Stimulated activated CD4-positive, alpha-beta T cell treated with anti-CD3 and anti-CD28 coated beads, Interleukin-12 subunit alpha, Interleukin-12 subunit beta, amount 100 ng/mL, for 48 hours (primary cell): ENCODE data around the gene THAP4.

Source experiments
- DNase-seq, 3 donors: peaks; one replicate each; pipeline ENCODE4 v3.0.0-alpha.2; 2020; ENCODE audit warnings: low read depth in 2 of 3, low spot score in 1 of 3

Gene THAP4

GRCh38 chr2:241550616-241551580 lies 86.1 kb downstream of the THAP4 start:
- DNase-seq = no peak

- no peak for DNase-seq
Observed at GRCh38 chr2:241548451-241548835, 88.5 kb downstream of the THAP4 start.

- DNase-seq = no peak
Observed at GRCh38 chr2:241547781-241548450, 89.0 kb downstream of the THAP4 start.

GRCh38 chr2:241546771-241547498 lies 90.0 kb downstream of the THAP4 start:
- no peak for DNase-seq

GRCh38 chr2:241545523-241546473 lies 91.2 kb downstream of the THAP4 start:
- DNase-seq = no peak

GRCh38 chr2:241545106-241545505 lies 91.9 kb downstream of the THAP4 start:
- DNase-seq = no peak

- DNase-seq = no peak
Observed at GRCh38 chr2:241542278-241542605, 94.7 kb downstream of the THAP4 start.

GRCh38 chr2:241541564-241542277 lies 95.2 kb downstream of the THAP4 start:
- DNase-seq = no peak

- peak; percentile 58 to 72 (median 66) for DNase-seq
Observed at GRCh38 chr2:241540771-241541561, 96.0 kb downstream of the THAP4 start.

GRCh38 chr2:241540401-241540770 lies 96.6 kb downstream of the THAP4 start:
- DNase-seq = no peak

GRCh38 chr2:241539616-241540374 lies 97.2 kb downstream of the THAP4 start:
- no peak for DNase-seq

- no peak for DNase-seq
Observed at GRCh38 chr2:241538838-241539615, 97.9 kb downstream of the THAP4 start.

GRCh38 chr2:241535871-241536655 lies 100.9 kb downstream of the THAP4 start:
- no peak for DNase-seq

GRCh38 chr2:241534701-241535375 lies 102.1 kb downstream of the THAP4 start:
- DNase-seq = no peak
